Testis (tissue), 2 donors: ENCODE measurements around the gene SLFN5.

Experiments
- POLR2A ChIP-seq: fragments of 450-650 bp; IDR thresholded peaks from one replicate; pipeline ENCODE4 v1.6.1; 2017; ENCODE audit warnings: antibody characterized with exemption, mild to moderate bottlenecking, moderate library complexity
- TF ChIP-seq, protein P1 (sequence below), 3 experiments: fragments of 450-650 bp in 2 of 3; fragments of 200-600 bp in 1 of 3; sonication (generic) in 1 of 3; IDR thresholded peaks; one replicate each; pipeline ENCODE4 v1.5.1; 2016 to 2019; ENCODE audit warnings: antibody characterized with exemption in 3 of 3, mild to moderate bottlenecking in 2 of 3, moderate library complexity in 1 of 3

DNA sequence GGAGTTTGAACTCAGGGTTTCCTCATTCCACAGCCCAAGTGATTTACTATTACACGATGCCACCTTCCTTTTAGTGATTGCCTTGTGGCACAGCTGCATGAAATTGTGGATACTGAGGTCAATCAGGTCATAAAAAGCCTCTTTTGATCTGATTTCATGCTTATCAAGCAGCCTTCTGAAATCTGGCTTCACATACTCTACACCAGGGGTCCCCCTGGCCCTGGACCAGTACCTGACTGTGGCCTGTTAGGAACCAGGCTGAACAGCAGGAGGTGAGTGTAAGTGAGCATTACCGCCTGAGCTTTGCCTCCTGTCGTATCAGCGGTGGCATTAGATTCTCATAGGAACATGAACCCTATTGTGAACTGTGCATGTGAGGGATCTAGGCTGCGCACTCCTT, 13.8 kb downstream of the SLFN5 start:
- no peak for TF ChIP-seq POLR2A
- TF ChIP-seq, protein P1, sequence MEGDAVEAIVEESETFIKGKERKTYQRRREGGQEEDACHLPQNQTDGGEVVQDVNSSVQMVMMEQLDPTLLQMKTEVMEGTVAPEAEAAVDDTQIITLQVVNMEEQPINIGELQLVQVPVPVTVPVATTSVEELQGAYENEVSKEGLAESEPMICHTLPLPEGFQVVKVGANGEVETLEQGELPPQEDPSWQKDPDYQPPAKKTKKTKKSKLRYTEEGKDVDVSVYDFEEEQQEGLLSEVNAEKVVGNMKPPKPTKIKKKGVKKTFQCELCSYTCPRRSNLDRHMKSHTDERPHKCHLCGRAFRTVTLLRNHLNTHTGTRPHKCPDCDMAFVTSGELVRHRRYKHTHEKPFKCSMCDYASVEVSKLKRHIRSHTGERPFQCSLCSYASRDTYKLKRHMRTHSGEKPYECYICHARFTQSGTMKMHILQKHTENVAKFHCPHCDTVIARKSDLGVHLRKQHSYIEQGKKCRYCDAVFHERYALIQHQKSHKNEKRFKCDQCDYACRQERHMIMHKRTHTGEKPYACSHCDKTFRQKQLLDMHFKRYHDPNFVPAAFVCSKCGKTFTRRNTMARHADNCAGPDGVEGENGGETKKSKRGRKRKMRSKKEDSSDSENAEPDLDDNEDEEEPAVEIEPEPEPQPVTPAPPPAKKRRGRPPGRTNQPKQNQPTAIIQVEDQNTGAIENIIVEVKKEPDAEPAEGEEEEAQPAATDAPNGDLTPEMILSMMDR (IDR thresholded peaks at IDR 0.05) = no peak
